GM19043 (cell line): ENCODE data around the gene PSMB7.

ENCODE experiments used
- ATAC-seq: cut with Tn5 transposase; IDR thresholded peaks from one replicate; pipeline ENCODE4 v1.9.1; 2021; ENCODE audit warnings: low read depth; ENCODE audit not compliant: unreplicated experiment

Gene PSMB7

GRCh38 chr9:124415102-124415851 lies at the start of gene PSMB7:
PSMB7 (minus strand) TSS chr9:124415442; CDS start chr9:124415425, 17 bp downstream.
- peak; percentile 83 for ATAC-seq

GRCh38 chr9:124462739-124463138 lies 47.5 kb upstream of the PSMB7 start:
- no peak for ATAC-seq

GRCh38 chr9:124458441-124458840 lies 43.2 kb upstream of the PSMB7 start:
- no peak for ATAC-seq

DNA sequence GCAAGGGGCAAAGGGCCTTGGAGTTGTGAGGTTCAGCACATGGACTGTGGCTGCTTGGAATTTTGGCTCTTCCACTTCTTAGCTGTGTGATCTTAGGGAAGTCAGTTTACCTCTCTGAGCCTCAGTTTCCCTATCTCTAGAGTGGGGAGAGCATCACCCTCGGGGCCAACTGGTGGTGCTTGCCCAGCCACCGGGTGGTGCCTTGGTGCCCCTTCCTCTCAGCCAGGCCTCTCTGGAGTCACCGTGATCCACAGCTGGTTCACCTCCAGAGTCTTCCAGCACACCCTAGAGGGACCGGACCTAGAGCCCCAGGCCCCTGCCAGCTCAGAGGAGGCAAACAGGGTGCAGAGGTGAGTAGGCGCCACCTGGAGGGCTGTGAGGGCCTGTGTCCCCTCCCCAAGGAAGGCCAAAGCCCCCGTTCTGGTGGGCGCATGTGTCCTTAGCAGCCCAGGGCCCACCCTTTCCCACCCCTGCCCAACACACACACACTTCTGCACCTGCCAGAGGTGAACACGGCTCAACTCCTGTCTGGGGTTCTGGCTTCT lies 42.7 kb upstream of the PSMB7 start:
- no peak for ATAC-seq

DNA sequence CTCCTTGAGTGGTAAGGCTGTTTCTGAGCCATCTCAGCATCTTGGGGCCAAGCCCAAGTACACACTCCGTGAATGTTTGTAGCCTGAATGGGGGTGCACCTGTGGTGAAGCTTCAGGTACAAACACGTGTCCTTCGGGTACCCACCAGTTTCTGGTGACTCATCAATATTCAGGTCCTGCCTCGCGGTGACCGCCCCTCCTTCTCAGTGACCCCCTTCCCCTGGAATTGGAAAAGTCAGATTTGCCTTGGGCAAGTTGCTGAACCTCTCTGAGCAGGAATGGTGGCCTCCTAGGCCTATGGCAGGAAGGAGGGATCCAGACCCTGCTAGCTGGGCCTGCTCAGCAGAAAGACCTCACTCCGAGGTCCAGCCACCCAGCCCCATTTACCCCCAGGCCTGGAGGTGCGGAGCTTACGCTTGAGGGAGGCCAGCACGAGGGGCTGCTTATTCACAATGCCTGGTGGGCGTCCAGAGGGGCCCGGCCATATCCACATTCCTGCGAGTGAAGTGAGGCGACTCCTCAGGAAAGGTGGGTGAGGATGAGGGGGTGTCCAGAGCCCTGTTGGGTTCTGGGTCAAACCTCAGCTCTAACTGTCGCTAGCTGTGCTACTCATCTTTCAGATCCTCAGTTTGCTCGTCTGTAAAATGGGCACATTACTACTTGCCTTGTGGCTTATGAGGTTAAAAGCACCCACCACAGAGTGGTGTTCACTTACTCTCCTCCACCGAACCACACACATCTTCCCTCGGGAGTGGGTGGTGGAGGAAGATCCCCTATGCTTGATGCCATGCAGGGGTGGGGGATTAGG lies 42.0 kb upstream of the PSMB7 start:
- no peak for ATAC-seq

DNA sequence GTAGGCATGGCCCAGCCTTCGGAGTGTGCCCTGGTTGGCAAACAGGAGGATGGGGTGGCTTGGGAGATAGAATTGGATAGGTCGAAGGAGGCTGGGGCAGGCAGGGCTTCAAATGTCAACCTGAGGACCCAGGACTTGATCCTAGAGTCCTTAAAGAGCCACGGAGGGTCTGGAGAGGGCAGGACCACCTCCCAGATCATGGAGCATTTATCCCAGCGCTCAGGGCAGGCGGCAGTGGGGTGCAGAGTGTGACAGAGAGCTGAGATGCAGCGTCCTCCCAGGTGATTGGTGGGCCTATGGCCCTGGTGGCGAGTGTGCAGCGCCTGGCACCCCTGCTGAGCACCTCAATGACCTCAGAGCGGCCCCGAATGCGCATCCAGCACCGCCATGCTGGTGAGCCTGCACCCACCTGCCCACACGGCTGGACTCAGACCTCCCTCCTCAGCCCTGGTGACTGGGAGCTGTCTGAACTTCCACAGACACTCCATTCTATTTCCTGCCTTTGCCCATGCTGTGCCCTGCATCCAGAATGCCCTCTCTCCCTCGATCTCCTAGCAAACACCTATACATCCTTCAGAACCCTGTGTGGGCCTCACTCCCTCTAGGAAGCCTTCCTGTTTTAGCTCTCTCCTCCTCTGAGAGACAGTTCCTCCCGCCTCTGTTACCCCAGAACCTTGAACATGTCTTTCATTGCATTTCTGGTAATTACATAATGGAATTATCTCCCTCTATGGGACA lies 41.3 kb upstream of the PSMB7 start:
- ATAC-seq = no peak

GRCh38 chr9:124455820-124456219 lies 40.6 kb upstream of the PSMB7 start:
- ATAC-seq = no peak

- ATAC-seq = no peak
Measured at GRCh38 chr9:124454791-124455443, 39.7 kb upstream of the PSMB7 start.

DNA sequence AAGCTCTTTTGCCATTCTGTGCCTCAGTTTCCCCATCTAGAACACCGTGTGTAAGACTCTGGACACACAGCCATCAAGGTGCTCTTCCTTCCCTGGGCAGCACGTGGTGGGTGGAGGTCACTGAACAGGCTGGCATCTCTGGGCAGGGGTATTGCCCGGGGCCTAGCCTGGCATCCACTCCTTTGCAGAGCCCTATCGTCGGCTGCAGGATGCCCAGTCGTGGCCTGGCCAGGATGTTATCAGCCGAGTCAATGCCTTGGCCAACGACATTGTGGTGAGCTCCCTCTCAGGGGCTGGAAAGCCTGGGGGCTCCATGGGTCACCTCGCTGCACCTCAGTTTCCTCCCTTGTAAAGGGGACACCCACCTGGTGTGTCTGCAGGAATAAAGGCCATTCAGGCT lies 39.1 kb upstream of the PSMB7 start:
- no peak for ATAC-seq

DNA sequence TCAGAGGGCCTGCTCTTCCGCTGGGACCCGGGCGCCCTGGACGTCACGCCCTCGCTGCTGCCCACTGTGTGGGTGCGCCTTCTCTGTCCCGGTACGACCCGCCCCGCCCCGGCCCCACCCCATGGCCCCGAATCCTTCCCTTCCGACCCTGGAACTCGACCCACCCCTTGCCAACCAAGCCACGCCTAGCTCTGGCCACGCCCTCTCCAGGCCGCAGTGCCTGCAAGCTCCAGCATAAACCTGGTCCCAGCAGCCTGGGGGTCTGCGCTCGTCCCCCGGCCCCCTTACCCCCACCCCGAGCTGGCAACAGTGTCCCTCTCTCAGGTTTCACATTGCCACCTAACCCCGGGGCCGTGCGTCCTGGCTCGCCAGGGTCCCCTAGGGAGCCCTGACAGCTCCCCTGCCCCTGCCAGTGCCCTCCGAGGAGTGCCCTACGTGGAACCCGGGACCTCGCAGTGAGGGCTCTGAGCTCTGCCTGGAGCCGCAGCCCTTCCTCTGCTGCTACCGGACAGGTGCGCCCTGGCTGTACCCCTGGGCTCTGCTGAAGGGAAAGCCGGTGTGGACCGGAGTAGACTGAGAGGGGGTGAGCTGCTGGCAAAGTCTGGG lies 38.4 kb upstream of the PSMB7 start:
- ATAC-seq = no peak

DNA sequence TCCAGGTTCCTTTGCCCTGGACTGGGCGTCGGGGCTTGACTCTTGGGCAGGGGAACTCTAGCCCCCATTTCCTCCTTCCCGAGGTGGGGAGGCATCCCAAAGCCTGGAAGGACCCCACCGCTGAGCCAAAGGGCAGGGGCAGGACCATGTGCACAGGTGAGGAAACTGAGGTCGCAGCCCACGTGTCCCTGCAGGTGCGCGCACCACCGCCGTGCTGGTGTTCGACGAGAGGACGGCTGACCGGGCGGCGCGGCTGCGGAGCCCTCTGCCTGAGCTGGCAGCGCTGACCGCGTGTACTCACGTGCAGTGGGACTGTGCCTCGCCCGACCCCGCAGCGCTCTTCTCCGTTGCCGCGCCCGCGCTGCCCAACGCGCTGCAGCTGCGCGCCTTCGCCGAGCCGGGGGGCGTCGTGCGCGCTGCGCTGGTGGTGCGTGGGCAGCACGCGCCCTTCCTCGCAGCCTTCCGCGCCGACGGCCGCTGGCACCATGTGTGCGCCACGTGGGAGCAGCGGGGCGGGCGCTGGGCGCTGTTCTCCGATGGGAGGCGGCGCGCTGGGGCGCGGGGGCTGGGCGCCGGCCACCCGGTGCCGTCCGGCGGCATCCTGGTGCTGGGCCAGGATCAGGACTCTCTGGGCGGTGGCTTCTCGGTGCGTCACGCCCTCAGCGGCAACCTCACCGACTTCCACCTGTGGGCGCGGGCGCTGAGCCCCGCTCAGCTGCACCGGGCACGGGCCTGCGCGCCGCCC lies 37.8 kb upstream of the PSMB7 start:
- ATAC-seq = no peak

- ATAC-seq = no peak
Measured at GRCh38 chr9:124452326-124452725, 37.1 kb upstream of the PSMB7 start.

DNA sequence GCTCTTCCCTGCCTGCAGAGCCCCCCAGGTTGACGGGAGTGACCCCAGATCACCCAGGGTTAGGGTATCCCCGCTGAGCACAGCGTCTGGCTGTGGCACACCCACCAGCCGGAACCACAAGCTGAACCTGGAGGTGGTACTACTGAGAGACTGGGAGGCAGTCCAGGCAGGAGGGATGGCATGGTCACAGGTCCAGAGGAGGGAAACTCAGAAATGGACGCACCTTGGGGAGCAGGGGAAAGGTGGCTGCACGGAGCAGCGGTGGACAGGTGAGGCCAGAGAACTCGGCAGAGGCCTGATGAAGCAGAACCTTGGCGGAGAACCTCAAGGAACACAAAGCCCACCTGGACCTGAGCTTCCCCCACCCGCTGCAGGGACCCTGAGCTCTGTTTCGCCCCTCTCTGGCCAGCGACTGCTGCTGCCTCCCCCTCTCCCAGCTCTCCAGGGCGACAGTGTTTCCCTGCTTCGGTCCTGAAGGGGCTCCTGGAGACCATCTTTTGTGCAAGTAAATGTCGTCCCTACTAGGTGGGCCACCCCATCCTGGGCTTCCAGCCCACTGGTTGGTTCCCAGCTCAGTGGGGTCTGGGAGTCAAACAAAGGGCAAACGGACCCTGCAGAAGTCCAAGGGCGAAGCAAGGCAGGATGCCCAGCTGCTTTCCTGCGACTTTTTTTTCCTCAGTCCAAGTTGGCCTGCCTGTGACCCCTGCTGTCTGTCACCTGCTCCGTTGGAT lies 35.9 kb upstream of the PSMB7 start:
- ATAC-seq = no peak

DNA sequence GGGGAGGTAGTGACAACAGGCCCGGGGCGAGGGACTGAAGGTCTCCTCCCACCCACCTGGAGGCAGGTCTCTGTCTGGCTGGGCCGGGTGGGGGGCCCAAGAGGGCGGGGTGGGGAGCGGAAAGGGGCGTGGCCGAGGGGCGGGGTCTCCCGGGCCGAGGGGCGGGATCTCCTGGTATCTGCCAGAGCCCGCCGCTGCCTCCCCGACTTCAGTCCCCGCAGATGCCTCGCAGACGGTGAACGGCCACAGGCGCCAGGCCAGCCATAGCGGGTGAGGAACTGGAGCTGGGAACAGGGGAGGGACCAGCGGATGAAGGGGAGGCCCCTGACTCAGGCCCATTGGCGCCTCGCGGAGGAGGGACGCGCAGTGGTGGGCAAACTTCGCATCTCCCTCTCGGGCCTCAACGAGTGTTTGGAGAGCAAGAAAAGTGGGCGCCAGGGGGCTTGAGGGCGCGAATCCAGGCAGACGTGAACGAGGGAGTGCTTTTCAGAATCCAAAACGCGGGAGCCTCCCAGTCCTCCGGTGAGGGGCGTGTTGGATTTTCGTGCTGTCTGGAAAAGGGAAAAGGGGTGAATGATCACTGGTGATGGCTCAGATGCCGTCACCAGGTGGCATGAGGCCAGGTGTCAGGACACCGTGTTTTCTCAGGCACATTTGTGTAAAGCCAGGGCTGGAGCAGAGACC lies 35.1 kb upstream of the PSMB7 start, which contains the start of gene ADGRD2:
ADGRD2 (plus strand) TSS at position 211 of the 684 bp plus-strand sequence. CDS start 1,216 bp downstream, outside the sequence.
- no peak for ATAC-seq

DNA sequence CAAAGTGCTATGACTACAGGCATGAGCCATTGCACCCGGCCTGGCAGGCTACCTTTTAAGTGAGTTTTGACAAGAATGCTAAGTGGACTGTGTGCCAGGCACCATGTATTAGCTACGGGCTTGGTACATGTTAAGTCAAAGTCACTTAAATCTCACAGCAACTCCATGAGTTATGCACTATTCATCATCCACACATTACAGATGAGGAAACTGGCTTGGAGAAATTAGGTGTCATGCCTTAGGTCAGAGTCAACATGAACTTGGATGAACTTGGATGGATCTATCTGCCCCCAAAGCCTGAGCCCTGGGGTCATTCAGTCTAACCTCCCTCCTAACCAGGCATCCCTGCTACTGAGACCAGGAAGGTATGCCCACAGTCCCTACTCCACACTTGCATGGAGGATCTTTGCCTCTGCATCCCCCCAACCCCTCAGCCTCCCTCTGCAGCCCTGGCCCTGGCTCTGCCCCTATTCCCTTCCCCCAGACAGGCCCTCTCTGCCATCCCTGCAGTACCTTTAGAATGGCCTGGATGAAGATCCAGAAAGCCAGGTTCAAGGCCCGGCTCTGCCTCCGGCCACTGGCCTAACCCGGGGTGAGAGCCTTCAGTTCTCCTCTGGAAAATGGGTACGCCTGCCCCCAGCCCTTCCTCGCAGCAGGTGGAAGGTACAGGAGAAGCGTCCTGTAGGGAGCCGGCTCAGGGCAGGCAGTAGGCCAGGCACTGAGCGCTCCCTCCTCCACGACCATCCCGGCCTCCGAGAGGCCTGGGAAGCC lies 34.3 kb upstream of the PSMB7 start:
- ATAC-seq = no peak

- no peak for ATAC-seq
Measured at GRCh38 chr9:124448019-124448418, 32.8 kb upstream of the PSMB7 start.

- ATAC-seq = no peak
Measured at GRCh38 chr9:124447297-124447661, 32.0 kb upstream of the PSMB7 start.
